ENCODE results near the gene DLX5.

The DLX5 gene

GRCh38 chr7:96987719-96988118 lies 36.9 kb downstream of the DLX5 start:
- DNase-seq: no peak

- DNase-seq: no peak
These were observed 37.7 kb downstream of the DLX5 start for GRCh38 chr7:96986901-96987300.

GRCh38 chr7:96985992-96986391 lies 38.6 kb downstream of the DLX5 start:
- no peak for DNase-seq

GRCh38 chr7:96982586-96982985 lies 42.0 kb downstream of the DLX5 start:
- no peak for DNase-seq

GRCh38 chr7:96979551-96980276 lies 44.9 kb downstream of the DLX5 start:
- no peak for DNase-seq

GRCh38 chr7:96977445-96977844 lies 47.2 kb downstream of the DLX5 start:
- no peak for DNase-seq

GRCh38 chr7:96976106-96976505 lies 48.5 kb downstream of the DLX5 start:
- DNase-seq: no peak

GRCh38 chr7:96973986-96974385 lies 50.6 kb downstream of the DLX5 start:
- no peak for DNase-seq

- DNase-seq: no peak
These were observed 53.9 kb downstream of the DLX5 start for GRCh38 chr7:96970739-96971138.
